ENCODE results near the gene PRM1. TPM values are rescaled to one million over a fixed set of nuclear protein-coding genes. Genes with fewer than 3 reads are reported as not detected.

PRM1 gene
- total and polyA plus RNA-seq, 2 of the 13 experiments (the other 11 are each of a cell fraction or from before 2014, with no cell fraction given), result not detected

DNA sequence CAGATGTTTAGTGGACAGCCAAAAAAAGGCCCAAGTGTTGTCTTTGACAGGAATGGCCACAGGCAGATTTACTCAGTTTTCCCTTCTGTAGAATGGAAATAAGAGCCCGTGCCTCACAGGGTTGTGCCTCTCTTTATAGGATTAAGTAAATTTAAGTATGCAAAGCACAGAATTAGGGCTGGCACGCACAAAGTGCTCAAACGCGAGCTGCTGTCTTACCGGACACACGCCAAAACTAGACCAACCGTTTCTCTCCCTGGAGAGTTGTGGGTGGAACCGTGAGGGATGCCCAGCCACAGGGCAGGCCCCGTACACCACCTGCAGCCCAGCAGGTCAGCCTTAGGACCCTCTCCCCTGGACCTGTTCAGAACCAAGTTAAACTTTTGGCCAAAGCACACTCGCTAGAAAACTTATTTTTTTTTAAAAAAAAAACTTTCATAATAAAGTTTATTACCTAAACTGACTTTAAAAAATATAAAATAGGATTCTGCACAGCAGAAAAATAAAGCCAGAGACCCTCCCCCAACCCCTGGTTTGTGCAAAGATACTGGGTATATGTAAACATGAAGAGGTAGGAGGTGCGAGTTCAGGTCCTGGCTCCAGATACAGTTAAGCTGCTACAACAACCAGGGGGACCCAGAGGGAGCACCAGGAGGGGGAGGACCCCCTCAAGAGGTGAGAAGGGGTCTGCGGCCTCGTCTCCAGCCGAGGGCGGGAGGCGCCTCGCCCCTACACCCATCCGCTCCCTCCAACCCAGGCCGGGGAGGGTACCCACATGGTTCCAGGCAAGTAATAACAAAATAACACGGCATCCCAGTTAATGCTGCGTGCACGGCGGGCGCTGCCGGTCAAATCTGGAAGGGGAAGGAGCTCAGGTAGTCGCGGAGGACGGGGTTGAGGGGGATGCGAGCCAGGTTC lies 26.9 kb downstream of the PRM1 start:
- intact Hi-C loops (cut with micrococcal nuclease; ENCODE audit: unreplicated experiment) (loop anchor here (1.0 kb wide), 1 partner anchor 283 kb away; no protein-coding TSS in a partner anchor), in situ Hi-C loops (cut with HindIII; ENCODE audit: extremely low pct_ligation_motif_present, low pct_unique_long_range_greater_than_20kb) (no loop called here)
- Histone ChIP-seq H3K4me3 (replicated peaks in 1 of 3; ENCODE audit: insufficient read depth in 1 of 3, low read depth in 2 of 3, low read length in 3 of 3) (peak overlapping the region; percentile 87 to 98 (median 95)), H2AFZ (ENCODE audit: low read length) (no peak overlapping the region), H3K4me1 (ENCODE audit: insufficient read depth, low read length) (peaks cover 77% of the 10 kb centered on the region), H4K20me1 (ENCODE audit: insufficient read depth, low read length) (peaks cover 47% of the 10 kb centered on the region), H3K9ac (ENCODE audit: insufficient read depth, low read depth, low read length) (peak overlapping the region; percentile 84), H3K27ac (ENCODE audit: extremely low read length, insufficient read depth, low read length) (no peak overlapping the region), H3K27me3 (ENCODE audit: control insufficient read depth in 1 of 2, insufficient read depth in 2 of 2, low read length in 2 of 2) (no peaks in the 10 kb centered on the region; a peak in 1 of 5 replicates), H3K4me2 (ENCODE audit: low read depth, low read length) (peak overlapping the region; percentile 85), H3K9me3 (ENCODE audit: low read length) (no peaks in the 10 kb centered on the region), H3K36me3 (replicated peaks in 1 of 2; ENCODE audit: control insufficient read depth in 1 of 2, insufficient read depth in 2 of 2, low read length in 2 of 2) (peaks cover 2 to 8% of the 10 kb centered on the region in 2 experiments; a peak in 4 of 5 replicates), H3K79me2 (ENCODE audit: insufficient read depth, low read length) (peaks cover 28% of the 10 kb centered on the region)
- FAIRE-seq (no peak), DNase-seq (ENCODE audit: low spot score) (no peak), ATAC-seq (no peak)
- WGBS (ENCODE audit: low lambda C conversion rate), result 94% methylated on average over 29 of the region's 29 CpGs
- ChIA-PET CTCF (ENCODE audit: low intra/inter-chr PET ratio, low total read pairs) (interaction anchor here (3.3 to 5.2 kb wide), 2 partner anchors 102 to 283 kb away, joined by 35 to 38 read pairs; no protein-coding TSS in a partner anchor), POLR2A (interaction anchor here (0.7 to 9.0 kb wide), 19 partner anchors 8 to 291 kb away, joined by 3 to 351 read pairs (median 20); partner anchors contain the start of genes PRM1, PRM2, PRM3 and TNP2)
- TSS peak; percentile 60 for BruUV-seq (replicated peaks)
- TF ChIP-seq PBX3 (CRISPR knock-in tag; IDR thresholded peaks at IDR 0.05; ENCODE audit: borderline replicate concordance) (no peak), ATF4 (CRISPR knock-in tag; IDR thresholded peaks at IDR 0.05) (no peak), MBNL3 (CRISPR knock-in tag; conservative IDR thresholded peaks at IDR 0.05) (no peak), ZNF33B (CRISPR knock-in tag; IDR thresholded peaks at IDR 0.05) (peak; percentile 74; the same call in 1 of the 2 replicates), MED8 (CRISPR knock-in tag; IDR thresholded peaks at IDR 0.05; ENCODE audit: insufficient replicate concordance) (peak; percentile 31), PCBP2 (optimal IDR thresholded peaks at IDR 0.05; ENCODE audit: low read depth, low read length, poor library complexity, severe bottlenecking) (no peak), THAP7 (CRISPR knock-in tag; IDR thresholded peaks at IDR 0.05) (no peak), HNRNPLL (IDR thresholded peaks at IDR 0.05; ENCODE audit: low read depth, low read length, poor library complexity, severe bottlenecking) (peak; percentile 16), SRSF1 (optimal IDR thresholded peaks at IDR 0.05; ENCODE audit: low read depth, low read length) (peak; percentile 4), SALL1 (CRISPR knock-in tag; IDR thresholded peaks at IDR 0.05) (no peak)
- TF ChIP-seq, protein P1, sequence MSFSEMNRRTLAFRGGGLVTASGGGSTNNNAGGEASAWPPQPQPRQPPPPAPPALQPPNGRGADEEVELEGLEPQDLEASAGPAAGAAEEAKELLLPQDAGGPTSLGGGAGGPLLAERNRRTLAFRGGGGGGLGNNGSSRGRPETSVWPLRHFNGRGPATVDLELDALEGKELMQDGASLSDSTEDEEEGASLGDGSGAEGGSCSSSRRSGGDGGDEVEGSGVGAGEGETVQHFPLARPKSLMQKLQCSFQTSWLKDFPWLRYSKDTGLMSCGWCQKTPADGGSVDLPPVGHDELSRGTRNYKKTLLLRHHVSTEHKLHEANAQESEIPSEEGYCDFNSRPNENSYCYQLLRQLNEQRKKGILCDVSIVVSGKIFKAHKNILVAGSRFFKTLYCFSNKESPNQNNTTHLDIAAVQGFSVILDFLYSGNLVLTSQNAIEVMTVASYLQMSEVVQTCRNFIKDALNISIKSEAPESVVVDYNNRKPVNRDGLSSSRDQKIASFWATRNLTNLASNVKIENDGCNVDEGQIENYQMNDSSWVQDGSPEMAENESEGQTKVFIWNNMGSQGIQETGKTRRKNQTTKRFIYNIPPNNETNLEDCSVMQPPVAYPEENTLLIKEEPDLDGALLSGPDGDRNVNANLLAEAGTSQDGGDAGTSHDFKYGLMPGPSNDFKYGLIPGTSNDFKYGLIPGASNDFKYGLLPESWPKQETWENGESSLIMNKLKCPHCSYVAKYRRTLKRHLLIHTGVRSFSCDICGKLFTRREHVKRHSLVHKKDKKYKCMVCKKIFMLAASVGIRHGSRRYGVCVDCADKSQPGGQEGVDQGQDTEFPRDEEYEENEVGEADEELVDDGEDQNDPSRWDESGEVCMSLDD (CRISPR knock-in tag; IDR thresholded peaks at IDR 0.05; ENCODE audit: borderline replicate concordance), result no peak
- TF ChIP-seq, protein P2, sequence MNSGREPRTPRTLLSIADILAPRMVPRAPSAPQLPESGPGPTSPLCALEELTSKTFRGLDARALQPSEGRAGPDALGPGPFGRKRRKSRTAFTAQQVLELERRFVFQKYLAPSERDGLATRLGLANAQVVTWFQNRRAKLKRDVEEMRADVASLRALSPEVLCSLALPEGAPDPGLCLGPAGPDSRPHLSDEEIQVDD (CRISPR knock-in tag; IDR thresholded peaks at IDR 0.05; ENCODE audit: borderline replicate concordance), result no peak
